Astrocyte (in vitro differentiated cells and primary cell): ENCODE results near the gene HOXB2.

ENCODE experiments used
- CTCF ChIP-seq: IDR thresholded peaks from 2 replicates; pipeline ENCODE4 v1.5.1; 2011; ENCODE audit warnings: low read depth, mild to moderate bottlenecking, inconsistent platforms, low read length, moderate library complexity; ENCODE audit not compliant: insufficient read depth
- EZH2 ChIP-seq: IDR thresholded peaks from 2 replicates; pipeline ENCODE4 v1.6.1; 2012; ENCODE audit warnings: mild to moderate bottlenecking, low read length, inconsistent platforms; ENCODE audit not compliant: insufficient read depth

- TF ChIP-seq CTCF (no peak), EZH2 (no peak)
Observed at GRCh38 chr17:48520631-48521079, 24.3 kb downstream of the HOXB2 start.
